Measurements from ENCODE around the gene CFAP70.

CFAP70 gene

DNA sequence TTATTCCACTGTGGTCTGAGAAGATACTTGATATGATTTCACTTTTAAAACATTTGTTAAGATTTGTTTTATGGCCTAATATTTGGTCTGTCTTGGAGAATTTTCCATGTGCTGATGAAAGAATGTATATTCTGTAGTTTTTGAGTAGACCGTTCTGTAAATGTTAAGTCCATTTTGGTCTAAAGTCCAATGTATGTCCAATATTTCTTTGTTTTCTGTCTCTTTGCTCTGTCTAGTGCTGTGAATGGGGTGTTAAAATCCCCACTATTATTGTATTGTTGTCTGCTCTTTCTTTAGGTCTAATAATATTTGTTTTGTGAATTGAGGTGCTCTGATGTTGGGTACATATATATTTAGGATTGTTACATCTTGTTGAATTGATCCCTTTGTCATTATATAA is 142.9 kb downstream of the CFAP70 start:
- DNase-seq (ENCODE audit: low spot score) = no peak

GRCh38 chr10:73211106-73211811 is 147.4 kb downstream of the CFAP70 start:
- no peak for DNase-seq (ENCODE audit: low spot score)

GRCh38 chr10:73210395-73211105 is 148.1 kb downstream of the CFAP70 start:
- DNase-seq (ENCODE audit: low spot score) = no peak

- no peak for DNase-seq (ENCODE audit: low spot score)
These were observed 149.0 kb downstream of the CFAP70 start for GRCh38 chr10:73209705-73210104.

- no peak for DNase-seq (ENCODE audit: low spot score)
These were observed 150.8 kb downstream of the CFAP70 start for GRCh38 chr10:73207883-73208282.

- DNase-seq (ENCODE audit: low spot score) = no peak
These were observed 152.3 kb downstream of the CFAP70 start for GRCh38 chr10:73206385-73206784.

DNA sequence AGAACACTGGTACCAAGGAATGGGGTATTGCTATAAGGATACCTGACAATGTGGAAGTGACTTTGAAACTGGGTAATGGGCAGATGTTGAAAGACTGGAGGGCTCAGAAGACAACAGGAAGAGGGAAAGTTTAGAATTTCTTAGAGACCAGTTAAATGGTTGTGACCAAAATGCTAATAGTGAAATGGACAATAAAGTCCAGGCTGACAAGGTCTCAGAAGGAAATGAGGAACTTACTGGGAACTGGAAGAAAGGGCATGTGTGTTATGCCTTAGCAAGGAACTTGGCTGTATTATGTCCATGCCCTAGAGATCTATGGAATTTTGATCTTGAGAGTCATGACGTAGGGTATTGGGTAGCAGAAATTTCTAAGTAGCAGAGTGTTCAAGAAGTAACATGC is 152.8 kb downstream of the CFAP70 start:
- no peak for DNase-seq (ENCODE audit: low spot score)

DNA sequence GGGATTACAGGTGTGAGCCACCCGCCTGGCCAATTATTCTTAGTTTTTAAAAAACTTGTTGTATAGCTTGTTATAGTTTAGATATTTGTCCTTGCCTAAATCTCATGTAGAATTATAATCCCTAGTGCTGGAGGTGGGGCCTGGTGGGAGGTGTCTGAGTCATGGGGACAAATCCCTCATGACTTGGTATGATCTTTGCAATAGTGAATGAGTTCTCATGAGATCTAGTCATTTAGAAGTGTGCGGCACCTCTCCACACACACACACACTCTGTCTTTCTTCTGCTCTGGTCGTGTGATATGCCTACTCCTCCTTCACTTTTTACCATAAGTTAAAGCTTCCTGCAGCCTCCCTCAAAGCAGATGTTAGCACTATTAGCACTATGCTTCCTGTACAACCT is 153.6 kb downstream of the CFAP70 start:
- DNase-seq (ENCODE audit: low spot score) = no peak
